Measurements from ENCODE around the gene TMEM176B.

The TMEM176B gene

DNA sequence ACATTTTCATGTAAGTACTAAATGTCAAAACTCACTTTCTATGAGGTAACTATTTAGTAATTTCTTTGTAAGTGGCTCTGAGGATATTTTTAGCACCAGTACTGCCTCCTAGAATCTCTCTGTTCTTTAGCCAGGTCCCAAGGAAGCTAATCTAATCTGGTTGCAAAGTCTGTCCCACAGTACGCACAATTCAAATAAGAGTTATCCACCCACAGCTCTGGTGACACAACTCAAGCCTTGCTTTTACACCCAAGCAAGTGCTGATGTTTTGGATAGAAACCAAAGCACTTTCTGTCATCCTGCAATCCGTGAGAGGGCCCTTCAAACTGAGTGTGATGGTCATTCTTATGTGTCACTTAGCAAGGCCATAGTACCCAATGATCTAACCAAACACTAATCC lies 48.5 kb downstream of the TMEM176B start:
- no peak for DNase-seq (ENCODE audit: low read depth)

DNA sequence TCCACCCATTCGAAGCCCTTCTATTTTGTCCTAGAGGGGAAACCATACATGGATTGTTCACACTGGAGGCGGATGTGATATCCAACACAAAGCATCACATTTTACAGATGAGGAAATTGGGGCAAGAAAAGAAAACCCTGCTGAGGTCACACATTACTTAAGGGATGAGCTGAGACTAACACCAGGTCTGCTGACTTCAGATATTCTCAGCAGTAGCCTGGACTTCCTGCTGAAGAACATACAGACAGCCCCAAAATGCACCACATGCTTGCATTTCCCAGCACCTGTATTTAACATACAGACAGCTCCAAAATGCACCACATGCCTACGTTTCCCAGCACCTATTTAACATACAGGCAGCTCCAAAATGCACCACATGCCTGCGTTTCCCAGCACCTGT lies 51.8 kb downstream of the TMEM176B start:
- DNase-seq (ENCODE audit: low read depth): no peak

DNA sequence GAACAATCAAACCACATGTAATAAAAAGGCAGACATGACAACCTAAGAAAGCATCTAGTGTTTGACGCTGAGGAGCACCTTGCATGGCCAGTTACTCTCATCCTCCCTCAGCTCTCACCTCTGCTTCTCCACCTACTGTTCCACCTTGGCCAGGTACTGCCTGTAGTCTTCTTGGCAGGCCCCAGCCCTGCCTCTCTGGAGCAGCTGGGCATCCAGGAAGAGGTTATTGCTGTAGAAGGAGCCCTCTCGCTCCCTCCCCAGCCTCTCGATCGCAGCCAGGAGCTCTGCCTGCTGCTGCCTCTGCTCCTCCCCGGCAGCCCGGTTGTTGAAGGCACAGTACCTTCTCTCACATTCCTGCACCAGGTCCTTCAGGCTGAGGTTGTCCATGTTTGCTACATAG lies 53.2 kb downstream of the TMEM176B start:
- no peak for DNase-seq (ENCODE audit: low read depth)

DNA sequence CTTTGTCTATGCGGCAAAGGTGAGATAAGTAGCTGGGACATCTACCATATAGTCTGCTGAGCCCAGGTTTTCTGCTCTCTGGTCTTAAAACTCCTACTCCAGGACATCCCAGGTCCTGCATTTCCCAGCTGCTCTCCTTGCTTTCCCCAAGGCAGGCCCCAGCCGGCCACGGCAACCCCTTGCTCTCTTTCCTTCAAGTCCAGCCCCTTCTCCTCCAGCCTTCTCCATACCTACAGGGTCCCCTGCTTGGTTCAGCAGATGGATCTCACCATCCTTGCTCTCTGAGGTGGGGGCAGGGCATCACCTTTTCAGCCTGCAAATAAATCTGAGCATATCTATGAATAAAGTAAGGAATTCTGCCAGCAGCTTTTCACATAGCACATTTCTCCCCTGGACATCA lies 54.3 kb downstream of the TMEM176B start:
- DNase-seq (ENCODE audit: low read depth): no peak

DNA sequence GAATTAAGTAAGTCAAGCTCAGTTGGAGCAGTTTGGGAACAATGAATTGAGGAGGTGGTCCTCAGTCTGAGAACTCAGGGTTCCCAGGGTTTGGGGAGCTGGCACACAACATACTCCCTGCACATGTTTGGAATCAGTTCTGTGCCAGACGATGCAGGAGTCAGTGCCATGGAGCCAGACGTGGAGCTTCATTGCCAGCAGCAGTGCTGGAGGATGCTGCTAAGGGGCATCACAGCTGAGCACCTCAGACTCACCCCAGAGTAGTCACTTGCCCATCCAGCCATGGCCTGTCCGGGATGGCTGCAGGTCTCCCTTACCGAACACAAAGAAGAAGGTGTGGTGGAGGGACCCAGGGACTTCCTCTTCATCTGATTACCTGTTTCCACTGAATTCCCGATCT lies 55.1 kb downstream of the TMEM176B start:
- DNase-seq (ENCODE audit: low read depth): no peak

DNA sequence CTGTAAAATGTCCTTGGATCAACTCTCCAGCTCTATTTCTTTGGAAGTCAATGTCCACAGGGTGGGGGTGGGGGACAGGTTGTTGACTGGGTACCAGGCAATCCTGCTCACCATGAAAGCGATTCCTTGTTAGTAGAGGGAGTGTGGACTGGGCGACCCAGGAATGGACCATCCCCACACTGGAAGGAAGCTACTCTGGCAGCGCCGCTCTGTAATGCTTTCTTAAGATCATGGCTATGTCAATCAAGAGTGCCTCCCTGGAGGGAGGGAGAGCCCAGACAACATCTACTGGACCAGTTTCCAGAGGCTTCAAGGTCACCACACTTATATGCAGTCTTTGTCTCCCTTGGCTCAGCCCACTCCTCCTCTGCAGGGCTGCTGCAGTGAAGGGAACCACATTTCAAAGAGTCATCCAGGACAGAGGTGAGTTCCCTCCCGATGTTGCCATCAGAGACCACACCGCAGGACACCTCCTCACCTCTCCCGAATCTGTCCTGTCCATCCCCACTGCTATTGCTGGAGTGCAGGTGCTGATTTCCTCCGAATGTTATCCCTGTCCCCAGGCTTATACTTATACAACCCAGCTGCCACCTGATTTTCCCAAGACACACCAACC lies 56.0 kb downstream of the TMEM176B start:
- DNase-seq (ENCODE audit: low read depth): no peak

DNA sequence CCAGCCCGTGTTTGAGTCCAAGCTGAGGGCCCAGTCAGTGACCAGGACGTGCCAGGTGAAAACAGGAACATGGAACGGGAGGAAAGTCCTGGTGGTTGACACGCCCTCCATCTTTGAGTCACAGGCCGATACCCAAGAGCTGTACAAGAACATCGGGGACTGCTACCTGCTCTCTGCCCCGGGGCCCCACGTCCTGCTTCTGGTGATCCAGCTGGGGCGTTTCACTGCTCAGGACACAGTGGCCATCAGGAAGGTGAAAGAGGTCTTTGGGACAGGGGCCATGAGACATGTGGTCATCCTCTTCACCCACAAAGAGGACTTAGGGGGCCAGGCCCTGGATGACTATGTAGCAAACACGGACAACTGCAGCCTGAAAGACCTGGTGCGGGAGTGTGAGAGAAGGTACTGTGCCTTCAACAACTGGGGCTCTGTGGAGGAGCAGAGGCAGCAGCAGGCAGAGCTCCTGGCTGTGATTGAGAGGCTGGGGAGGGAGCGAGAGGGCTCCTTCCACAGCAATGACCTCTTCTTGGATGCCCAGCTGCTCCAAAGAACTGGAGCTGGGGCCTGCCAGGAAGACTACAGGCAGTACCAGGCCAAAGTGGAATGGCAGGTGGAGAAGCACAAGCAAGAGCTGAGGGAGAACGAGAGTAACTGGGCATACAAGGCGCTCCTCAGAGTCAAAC lies 57.7 kb downstream of the TMEM176B start:
- no peak for DNase-seq (ENCODE audit: low read depth)

All from activated T-cell treated with anti-CD3 and anti-CD28 coated beads for 1 hour (primary cell).